ENCODE data around the gene VEPH1.

DNA sequence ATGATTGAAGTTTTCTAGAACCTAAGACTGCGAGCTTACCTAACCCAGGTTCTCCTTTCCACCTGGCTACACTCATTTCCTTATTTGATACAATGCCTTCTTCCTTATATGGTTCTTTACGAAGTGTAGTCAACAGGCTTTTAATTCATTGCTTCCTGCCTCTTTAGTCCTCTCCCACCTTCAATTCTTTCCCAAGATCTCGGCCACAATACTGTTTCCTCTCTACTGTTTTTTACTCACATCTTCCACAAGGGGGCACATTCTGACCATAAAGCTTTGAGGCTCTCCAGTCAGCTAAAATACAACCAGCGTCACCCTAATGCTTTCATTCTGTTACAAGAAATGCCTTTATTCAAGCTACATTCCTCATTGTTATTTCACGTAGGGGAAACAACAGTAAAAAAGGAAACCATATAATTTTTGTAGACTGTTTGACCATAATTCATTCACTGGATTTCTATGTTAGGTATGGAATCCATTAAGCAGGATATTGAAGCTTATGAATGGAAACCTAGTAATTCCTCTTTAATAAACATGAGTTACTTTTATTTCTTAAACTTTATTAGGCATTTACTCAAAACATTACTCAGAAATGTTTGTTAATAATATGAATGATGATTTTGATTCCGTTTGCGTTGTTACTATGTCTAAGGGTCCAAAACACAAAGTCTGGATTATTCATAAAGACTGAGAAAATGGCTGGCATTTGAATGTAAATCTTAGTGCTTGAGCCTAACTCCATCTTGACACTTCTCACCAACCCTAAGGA lies 29.5 kb upstream of the VEPH1 start:
- TF ChIP-seq GATA2 (IDR thresholded peaks at IDR 0.05; ENCODE audit: low read depth, low read length) (no peak), GATA3 (IDR thresholded peaks at IDR 0.05; ENCODE audit: low read depth, low read length) (no peak)
